ENCODE data around the gene MCM5.

The MCM5 gene

DNA sequence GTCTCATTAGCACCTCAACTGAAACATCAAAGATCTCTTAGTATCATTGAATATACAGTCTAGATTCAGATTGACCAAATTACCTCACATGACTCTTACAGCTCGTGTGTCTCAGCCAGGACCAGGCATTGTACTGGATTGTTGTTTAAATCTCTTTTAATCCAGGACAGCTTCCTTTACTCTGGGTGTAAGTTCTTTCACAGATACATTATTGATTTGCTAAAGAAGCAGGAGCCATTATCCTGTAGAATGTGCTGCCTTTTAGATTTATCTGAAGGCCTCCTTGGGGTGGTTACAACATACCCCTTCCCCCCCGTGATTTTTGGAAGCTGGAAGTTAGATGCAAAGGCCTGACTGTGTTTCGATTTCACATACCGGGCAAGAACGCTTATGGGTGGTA, 4.2 kb downstream of the MCM5 start:
- DNase-seq: no peak

DNA sequence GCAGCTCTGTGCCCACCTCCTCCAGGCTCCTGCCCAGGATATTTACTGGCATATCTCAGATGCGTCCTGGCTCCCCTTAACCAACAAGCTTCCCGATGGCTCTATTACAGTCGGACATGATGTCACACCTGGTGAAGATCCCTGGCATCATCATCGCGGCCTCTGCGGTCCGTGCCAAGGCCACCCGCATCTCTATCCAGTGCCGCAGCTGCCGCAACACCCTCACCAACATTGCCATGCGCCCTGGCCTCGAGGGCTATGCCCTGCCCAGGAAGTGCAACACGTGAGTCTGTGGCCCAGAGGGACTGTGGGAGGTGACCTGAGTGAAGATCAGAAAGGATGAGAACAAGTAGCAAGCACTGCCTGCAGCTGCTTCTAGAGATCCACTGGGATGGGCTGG, 6.5 kb downstream of the MCM5 start:
- DNase-seq: no peak

DNA sequence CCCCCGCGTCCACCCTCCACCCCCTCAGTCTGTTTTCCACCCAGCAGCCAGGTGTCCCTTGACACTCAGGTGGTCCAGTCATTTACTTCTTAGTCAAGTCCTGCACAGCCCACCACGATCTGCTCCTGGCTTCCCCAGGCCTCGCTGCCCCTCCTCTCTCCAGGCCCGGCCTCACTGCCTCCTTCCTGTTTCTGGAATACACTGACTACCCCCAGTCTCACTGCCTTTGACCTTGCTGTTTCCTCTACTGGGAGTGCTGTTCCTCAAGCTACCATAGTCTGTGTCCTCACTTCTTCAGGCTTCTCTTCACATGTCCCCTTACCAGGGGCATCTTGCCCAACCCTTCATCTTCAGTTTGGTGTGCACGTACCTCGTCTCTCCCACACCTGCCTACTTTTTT, 7.4 kb downstream of the MCM5 start:
- no peak for DNase-seq

DNA sequence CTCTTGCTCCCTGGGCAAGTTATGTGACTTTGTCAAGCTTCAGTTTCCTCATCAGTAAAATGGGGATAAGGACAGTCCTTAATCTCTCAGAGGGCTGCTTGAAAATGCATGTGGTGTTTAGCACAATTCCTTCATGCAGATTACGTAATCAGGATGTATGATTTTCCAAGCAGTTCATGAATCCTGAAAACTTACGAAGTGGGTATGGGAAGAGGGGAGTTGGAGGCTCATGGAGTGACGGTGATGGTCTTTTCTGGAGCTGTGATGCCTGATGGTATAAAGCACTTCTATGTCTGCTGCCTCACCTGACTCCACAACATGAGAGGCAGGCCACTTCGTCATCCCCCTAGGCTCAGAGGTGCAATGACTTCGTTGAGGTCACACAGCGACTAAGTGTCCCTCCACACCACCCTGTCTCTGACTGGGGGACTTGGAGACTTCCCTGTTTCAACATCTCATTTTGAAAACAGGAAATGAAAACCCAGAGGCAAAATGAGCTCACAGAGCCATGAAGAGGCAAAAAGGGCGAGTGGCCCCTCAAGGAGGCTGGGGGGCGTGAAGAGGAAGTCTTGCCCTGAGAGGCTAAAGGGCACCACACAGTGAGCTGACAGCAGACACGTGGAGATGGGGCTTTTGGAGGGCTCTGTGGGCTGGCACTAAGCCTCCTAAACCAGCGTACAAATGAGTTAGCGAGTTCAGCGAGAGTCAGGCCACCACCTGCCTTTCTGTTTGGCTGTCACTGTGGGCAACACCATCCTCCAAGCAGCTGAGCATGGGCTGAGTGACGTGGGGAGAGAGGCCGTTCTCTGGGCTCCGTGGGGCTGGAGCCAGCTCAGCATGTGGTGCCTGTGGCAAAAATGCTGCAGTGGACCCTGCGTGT, 10.1 kb downstream of the MCM5 start:
- no peak for DNase-seq

DNA sequence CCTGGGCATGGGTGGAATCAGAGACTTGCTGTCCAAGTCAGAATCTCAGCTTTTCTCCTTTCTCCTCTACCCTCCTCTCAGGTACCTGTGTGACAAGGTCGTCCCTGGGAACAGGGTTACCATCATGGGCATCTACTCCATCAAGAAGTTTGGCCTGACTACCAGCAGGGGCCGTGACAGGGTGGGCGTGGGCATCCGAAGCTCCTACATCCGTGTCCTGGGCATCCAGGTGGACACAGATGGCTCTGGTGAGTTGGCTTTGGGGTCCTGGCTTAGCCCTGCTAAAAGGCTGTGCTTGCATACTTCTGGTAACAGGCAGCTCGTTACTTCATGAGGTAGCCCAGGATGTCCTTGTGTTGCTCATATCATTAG, 10.7 kb downstream of the MCM5 start:
- DNase-seq: no peak

DNA sequence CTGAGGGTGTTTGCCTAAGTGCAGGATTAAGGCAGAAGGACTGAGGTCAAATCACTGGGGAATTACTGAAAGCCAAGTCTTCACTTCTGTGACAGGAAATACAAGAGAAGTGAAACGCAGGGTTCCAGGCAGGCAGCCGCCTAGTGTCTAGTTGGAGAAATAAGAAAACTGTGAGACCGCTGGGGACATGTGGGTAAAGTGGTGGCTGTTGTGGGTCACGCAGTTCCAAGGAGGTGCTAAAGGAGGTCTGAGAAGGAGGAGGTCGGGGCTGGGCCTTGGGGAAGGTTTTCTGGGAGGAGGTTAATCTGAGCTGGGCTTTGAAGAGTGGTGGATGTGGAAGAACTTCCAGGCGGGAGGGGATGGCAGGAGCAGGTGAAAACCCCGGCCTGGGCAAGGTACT, 11.2 kb downstream of the MCM5 start:
- DNase-seq: no peak

DNA sequence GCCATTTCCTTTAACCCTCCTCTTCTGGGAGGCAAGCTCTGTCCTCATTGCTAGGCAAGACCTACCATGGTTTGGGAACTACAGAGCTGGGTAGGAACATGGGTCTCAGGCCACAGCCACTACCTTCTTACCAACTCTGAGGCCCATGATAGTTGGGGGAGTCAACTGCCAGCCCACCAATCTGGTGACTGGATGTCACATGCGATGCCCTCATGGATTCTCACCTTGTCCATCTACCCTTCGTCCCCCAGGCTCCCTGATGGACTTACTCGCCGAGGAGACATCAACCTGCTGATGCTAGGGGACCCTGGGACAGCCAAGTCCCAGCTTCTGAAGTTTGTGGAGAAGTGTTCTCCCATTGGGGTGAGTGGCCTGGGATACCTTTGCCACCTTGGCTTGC, 13.7 kb downstream of the MCM5 start:
- DNase-seq: no peak

DNA sequence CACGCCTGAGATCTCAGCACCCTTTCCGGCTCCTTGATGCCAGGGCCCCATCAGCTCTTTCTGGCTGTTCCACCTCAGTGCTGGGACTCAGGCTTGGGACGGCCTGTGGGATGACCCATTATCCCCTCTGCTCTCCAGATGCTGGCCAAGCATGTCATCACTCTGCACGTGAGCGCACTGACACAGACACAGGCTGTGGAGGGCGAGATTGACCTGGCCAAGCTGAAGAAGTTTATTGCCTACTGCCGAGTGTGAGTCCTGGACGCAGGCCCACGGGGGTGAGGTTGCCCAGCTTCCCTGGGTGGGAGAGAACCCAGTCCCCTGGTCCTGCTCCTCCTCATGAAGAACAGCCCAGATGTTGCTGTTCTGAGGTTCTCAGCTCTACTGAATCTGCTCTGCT, 17.7 kb downstream of the MCM5 start:
- no peak for DNase-seq

DNA sequence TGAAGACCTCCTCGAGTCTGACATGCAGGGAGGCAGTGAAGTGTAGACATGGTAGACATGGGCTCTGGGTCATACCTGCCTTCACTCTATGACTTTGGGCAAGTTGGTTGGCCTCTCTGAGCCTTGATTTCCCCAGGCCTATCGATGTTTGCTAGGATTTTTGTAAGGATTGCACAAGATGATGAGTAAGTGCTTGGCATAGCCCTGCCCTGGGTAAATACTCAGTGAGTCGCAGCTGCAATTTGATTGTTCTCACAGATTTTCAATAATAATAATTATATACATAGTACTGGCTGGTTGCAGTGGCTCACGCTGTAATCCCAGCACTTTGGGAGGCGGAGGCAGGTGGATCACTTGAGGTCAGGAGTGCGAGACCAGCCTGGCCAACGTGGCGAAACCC, 18.1 kb downstream of the MCM5 start:
- no peak for DNase-seq

DNA sequence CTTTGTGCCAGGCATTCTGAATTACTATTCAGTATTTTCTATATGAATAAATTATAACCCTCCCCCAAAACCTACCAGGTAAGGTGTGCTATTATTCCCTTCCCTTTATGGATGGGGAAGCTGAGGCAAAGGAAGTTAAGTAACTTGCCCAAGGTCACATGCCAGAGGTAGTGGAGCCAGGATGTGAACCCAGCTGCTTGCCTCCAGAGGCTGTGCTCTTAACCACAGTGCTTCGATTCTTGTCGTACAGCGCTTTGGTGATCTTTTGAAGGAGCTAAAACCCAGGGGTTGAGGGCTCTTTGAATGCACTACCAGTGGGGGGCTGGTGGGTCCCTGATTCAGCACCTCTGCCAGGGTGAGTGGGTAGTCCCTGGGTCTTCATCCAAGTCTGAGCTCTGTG, 18.8 kb downstream of the MCM5 start:
- no peak for DNase-seq

DNA sequence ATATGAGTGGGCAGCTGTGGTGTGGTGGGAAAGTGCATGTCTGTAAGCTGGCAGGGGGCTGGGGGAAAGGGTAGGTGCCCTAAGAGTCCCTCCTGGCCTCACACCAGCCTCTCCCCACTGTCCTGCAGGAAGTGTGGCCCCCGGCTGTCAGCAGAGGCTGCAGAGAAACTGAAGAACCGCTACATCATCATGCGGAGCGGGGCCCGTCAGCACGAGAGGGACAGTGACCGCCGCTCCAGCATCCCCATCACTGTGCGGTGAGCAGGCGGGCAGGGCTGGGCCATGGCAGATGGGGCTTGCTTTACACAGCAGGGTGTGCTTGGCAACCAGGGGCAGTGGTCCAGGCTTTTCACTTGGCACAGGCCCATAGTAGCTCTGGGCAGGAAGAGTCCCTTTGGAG, 19.8 kb downstream of the MCM5 start:
- DNase-seq: peak in 1 of 2 experiments; percentile 2

DNA sequence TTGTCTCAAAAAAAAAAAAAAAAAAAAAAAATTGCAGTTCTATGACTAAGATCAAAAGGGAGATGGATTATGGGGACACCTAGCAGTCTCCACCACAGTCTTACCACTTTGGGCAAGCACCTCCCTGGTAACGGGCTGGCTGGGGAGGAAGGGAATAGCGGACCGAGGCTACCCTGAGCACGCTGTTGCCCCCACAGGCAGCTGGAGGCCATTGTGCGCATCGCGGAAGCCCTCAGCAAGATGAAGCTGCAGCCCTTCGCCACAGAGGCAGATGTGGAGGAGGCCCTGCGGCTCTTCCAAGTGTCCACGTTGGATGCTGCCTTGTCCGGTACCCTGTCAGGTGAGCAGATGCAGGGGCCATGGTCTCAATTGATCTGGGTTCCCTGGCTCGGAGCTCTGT, 21.2 kb downstream of the MCM5 start:
- DNase-seq: no peak

DNA sequence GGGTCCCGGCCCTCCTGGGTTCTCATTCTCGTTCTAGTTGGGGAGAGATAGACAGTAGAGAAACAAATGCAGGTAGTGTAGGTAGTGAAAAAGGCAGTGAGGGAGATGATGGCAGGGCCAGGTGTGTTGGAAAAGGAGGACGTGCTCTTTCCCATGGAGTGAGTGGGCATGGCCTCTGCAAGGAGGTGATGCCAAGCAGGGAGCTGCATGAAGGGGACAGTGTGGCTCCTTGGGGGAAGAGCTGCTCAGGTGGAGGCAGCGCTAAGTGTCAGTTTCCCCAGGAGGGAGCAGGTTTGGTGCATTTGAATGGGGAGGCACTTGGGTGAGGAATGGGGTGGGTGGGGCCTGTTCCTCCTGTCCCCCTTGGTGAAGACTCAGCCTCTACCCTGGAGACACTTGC, 22.2 kb downstream of the MCM5 start:
- no peak for DNase-seq

DNA sequence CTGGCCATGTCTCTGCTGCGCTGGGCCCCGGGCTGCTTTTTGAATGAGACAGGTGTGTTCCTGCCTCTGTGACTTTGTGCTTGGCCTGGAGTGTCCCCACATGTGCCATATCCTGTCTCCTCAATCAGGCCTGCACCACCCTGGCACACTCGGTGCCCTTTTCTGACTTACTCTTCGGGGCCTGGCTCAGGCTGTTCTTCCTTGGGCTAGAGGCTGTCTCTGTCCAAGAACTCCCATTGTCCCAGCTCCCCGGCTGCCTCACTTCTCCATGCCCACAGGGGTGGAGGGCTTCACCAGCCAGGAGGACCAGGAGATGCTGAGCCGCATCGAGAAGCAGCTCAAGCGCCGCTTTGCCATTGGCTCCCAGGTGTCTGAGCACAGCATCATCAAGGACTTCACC, 23.0 kb downstream of the MCM5 start:
- DNase-seq: no peak

DNA sequence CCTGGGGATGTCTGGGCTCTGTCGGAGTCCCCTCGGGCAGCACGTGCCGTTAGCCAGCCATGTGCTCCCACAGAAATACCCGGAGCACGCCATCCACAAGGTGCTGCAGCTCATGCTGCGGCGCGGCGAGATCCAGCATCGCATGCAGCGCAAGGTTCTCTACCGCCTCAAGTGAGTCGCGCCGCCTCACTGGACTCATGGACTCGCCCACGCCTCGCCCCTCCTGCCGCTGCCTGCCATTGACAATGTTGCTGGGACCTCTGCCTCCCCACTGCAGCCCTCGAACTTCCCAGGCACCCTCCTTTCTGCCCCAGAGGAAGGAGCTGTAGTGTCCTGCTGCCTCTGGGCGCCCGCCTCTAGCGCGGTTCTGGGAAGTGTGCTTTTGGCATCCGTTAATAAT, 24.1 kb downstream of the MCM5 start:
- DNase-seq: no peak

DNA sequence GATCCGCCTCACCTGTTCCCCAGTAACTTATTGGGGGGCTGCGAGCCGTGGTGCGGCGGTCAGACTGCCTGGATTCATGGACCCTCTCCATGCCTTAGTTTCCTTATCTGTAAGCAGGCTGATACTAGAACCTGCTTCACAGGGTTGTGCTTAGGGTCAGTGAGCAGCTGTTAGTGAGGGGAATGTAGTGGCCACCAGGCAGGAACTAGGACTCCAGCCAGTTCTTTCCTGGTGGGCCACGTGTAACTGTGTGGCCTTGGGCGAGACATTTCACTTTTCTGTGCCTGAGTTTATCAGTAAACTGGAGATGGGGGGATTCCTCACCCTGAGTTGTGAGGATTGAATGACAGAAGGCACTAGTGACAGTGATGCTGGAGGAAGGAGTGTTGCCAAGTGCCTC, 24.8 kb downstream of the MCM5 start:
- DNase-seq: no peak

DNA sequence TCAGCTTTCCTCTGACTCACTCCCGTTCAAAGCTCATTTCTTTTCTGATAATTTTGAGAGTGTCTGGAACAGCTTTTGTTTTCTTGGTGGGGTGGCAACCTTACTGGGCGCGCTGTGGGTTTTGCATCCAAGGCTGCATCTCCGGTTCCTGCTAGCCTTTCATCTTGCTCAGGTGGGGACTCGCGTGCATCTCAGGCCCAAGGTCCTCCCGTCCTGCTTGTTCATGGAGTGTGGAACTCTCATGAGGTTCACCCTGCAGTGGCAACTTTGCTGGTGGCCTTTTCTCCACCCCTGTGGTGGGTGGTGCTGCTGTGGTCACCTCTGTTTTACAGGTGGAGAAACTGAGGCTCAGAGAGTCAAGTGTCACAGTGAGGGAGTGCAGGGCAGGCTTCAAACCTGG, 25.6 kb downstream of the MCM5 start:
- DNase-seq: no peak

DNA sequence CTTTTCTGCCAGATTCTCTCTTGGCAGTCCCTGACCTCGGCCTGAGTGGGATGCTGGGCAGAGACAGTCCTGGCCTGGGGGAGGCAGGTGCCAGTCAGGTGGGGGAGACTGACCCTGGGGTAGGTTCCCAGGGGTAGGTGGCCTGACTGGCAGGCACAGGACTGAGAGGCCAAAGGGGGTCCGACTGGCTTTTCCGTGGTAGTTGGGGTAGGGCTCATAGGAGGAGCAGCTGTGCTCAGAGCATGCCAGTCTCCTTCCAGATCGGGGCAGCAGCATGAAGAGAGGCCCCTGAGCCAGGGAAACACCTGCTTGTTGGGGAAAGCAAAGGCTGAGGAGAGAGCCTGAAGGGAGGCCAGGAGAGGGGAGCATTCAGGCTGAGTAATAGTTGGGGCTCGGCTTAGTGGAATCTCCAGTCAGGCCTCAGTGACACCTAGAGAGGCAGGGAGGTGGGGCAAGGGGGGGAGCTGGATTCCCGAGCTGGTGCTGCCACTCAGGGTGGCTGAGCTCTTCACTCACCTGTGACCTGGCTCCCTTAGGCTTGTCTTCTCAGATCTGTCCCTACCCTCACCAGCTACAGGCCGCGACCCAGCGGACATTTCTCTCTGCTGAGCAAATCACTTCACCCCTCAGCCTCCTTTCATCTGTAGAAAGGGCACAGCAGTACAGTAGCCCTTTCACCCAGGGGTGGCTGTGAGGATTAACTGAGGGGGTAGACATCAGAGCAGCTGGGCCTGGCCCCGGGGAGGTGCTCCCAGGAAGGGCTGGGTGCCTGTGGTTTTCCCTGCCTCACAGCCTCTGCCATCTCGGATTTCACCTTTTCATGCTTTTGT, 26.2 kb downstream of the MCM5 start:
- no peak for DNase-seq

DNA sequence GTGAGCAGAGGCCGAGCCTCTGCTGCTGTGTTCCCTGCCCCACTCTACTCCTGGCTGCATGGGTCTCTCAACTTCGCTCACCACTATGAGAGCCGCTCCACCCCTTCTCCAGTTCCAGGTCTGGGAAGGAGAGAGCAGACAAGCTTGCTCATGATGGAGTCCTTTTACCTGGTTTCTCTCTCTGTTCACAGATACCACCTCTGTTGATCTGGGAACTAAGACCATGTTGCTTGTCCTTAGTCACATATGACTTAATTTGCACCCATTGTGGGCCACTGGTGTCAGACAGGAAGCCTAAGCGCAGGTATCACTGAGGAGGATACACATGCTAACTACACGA, 26.8 kb downstream of the MCM5 start:
- no peak for DNase-seq

DNA sequence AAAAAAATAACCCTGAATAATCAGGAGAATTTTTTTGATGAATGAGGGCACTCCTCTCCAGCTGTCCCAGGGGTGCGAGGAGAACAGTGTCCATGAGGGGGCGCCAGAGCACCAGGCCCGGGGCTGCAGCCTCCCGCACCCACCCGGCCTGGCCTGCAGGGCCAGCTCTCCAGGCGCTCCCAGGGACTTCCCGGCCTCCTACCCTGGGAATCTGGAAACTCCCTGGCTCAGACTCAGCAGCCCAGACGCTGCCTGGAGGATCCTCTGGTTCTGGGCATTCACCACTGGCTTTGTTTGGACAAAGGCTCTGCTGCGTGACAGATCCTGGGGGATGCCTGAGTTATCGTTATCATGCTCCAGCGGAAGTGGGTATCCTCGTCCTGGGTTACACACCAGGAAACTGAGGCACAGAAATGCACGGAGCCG, 31.0 kb downstream of the MCM5 start:
- peak in 1 of 2 experiments; percentile 14 for DNase-seq

DNA sequence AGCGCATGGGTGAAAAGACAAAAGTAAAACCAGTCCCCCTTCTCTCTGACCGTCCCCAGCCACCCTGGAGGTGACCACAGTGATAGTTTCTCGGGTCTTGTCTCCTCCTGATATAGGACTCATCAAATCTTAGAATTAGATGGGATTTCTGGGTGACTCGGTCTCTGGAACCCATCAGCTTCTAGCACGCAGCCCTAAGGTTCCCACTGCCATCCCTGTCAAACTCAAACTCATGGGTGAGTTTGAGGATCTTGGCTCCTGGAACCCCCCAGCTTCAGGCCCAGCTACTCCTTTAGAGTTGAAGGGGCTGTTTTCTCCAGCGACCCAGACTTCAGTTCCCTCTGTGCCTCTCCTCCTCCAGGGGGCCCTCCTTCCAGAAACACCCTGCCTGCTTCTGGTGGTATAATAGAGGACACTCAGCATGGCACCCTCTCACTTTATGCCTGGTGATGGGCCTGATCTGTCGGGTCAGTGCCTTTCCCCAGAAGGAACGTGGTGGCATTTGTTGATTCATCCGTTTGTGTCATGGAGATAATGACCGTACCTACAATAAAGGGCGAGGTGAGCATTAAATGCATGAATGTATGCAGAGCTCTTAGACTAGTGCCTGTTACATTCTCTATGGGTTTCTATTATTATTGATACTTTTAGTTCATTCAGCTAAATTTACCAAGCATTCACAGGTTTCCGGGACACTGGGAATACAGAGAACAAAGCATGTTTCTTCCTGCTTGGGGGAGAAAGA, 31.7 kb downstream of the MCM5 start:
- DNase-seq: no peak

DNA sequence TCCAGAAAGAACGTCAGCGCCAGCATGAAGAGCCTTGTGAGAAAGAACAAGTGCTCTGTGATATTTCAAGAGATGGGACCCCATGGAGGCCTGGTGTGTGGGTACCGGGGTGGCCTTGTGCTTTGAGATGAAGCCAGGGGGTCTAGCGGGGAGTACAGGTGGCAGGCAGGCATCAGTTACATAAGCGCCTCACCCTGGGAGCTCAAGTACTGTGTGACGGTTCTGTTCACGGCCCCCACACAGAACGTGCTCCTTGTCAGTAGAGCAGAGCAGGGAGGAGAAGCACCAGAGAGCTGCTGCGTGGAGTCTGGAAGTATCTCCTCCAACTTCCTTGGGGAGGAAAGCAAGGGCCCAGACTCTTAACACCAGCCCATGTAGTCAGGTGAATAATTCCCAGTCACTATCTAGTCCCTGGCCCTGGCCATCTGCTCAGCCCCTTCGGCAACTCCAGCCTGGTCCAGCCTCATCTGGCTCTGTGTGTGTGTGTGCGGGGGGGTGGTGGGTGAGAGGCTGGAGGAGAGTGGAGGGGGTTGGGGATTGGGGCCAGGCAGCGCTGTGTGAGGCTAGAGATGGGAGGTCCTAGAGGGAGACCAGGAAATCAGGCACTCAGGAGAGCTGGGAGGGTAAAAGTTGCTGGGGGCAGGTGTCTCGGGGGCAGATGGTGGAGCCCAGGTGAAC, 32.4 kb downstream of the MCM5 start:
- DNase-seq: no peak

DNA sequence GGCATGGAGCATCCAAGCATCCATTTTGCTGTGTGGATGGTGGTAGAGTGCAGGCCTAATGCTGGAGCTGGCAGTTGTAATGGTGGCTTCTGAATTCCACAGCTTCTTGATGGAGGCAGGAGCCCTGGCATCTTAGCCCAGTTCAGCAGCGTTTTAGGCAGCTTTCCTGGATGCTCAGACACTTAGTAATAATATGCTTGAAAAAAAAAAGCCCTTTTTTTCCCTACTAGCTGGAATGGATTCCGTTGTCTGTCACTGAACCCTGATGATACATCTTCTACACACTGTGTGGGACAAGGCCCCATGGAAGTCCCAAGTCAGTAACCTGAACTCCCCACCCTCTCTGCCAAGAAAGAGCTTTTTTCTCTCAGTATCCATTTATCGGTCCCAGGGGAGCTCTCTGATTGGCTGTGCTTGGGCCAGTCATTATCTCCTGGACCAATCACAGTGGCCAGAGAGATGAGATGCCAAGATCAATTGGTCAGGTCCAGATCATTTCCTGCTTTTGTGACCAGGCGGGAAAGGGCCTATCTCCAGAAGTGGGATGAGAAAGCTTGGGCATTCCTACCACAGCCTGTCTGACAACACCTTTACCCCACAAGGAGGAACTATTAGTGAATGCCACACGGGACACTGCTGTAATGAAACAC, 34.2 kb downstream of the MCM5 start:
- no peak for DNase-seq

Measured in cerebellar nuclear complex (tissue), 1 donor.